Nephron progenitor cell (in vitro differentiated cells): ENCODE results near the gene NOD2.

Experiments
- DNase-seq: peaks from one replicate; pipeline ENCODE4 v3.0.0; 2021
- H3K27ac Mint-ChIP-seq: 2 replicates; pipeline ENCODE4 v1.8.0; 2021; ENCODE audit warnings: mild to moderate bottlenecking, moderate library complexity, mixed read lengths
- H3K27me3 Mint-ChIP-seq: 2 replicates; pipeline ENCODE4 v1.8.0; 2021; ENCODE audit warnings: mild to moderate bottlenecking, low read depth, mixed read lengths; ENCODE audit not compliant: poor library complexity
- H3K36me3 Mint-ChIP-seq: 2 replicates; pipeline ENCODE4 v1.8.0; 2021; ENCODE audit warnings: low read depth, mixed read lengths
- H3K4me1 Mint-ChIP-seq: 2 replicates; pipeline ENCODE4 v1.8.0; 2021; ENCODE audit warnings: mixed read lengths
- H3K4me3 Mint-ChIP-seq: 2 replicates; pipeline ENCODE4 v1.8.0; 2021; ENCODE audit warnings: mild to moderate bottlenecking, moderate library complexity, mixed read lengths
- H3K9me3 Mint-ChIP-seq: 2 replicates; pipeline ENCODE4 v1.8.0; 2021; ENCODE audit warnings: mild to moderate bottlenecking, moderate library complexity, mixed read lengths
- TF ChIP-seq, protein P1 (sequence below): fragments of 200-600 bp; sonication (generic); IDR thresholded peaks from 2 replicates; pipeline ENCODE4 v1.5.0; 2021; ENCODE audit warnings: antibody characterized with exemption

Gene NOD2

DNA sequence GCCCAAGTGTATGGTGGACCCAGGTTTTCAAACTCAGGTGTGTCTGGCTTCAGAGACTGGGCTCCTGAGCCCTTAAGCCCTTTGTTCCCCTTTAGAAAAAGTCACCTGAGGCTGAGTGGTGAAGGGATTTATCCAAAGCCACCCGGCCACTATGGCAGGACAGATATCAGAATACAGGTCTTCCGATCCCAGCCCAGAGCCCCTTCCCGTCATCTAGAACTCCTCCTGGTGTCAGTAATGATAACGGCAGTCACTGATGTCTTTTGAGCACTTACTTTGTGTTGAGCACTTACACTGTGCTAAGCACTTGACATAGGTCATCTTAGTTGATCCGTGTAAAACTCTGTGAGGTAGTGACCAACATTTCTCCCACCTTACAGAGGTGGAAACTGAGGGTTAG, 16.6 kb downstream of the NOD2 start:
- Mint-ChIP-seq H3K27ac (no peak overlapping the region), H3K36me3 (peaks cover 6% of the 10 kb centered on the region), H3K4me3 (no peak overlapping the region), H3K9me3 (peaks cover 10% of the 10 kb centered on the region), H3K27me3 (peaks cover 19% of the 10 kb centered on the region), H3K4me1 (peaks cover 27% of the 10 kb centered on the region)
- no peak for DNase-seq
- TF ChIP-seq, protein P1, sequence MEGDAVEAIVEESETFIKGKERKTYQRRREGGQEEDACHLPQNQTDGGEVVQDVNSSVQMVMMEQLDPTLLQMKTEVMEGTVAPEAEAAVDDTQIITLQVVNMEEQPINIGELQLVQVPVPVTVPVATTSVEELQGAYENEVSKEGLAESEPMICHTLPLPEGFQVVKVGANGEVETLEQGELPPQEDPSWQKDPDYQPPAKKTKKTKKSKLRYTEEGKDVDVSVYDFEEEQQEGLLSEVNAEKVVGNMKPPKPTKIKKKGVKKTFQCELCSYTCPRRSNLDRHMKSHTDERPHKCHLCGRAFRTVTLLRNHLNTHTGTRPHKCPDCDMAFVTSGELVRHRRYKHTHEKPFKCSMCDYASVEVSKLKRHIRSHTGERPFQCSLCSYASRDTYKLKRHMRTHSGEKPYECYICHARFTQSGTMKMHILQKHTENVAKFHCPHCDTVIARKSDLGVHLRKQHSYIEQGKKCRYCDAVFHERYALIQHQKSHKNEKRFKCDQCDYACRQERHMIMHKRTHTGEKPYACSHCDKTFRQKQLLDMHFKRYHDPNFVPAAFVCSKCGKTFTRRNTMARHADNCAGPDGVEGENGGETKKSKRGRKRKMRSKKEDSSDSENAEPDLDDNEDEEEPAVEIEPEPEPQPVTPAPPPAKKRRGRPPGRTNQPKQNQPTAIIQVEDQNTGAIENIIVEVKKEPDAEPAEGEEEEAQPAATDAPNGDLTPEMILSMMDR = no peak

DNA sequence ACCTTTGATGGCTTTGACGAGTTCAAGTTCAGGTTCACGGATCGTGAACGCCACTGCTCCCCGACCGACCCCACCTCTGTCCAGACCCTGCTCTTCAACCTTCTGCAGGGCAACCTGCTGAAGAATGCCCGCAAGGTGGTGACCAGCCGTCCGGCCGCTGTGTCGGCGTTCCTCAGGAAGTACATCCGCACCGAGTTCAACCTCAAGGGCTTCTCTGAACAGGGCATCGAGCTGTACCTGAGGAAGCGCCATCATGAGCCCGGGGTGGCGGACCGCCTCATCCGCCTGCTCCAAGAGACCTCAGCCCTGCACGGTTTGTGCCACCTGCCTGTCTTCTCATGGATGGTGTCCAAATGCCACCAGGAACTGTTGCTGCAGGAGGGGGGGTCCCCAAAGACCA, 17.6 kb downstream of the NOD2 start:
- DNase-seq = no peak
- Mint-ChIP-seq H3K9me3 (no peaks in the 10 kb centered on the region), H3K4me1 (peaks cover 30% of the 10 kb centered on the region), H3K27me3 (peaks cover 12% of the 10 kb centered on the region), H3K4me3 (no peak overlapping the region), H3K27ac (no peak overlapping the region), H3K36me3 (peaks cover 3% of the 10 kb centered on the region)
- TF ChIP-seq, protein P1 = no peak

DNA sequence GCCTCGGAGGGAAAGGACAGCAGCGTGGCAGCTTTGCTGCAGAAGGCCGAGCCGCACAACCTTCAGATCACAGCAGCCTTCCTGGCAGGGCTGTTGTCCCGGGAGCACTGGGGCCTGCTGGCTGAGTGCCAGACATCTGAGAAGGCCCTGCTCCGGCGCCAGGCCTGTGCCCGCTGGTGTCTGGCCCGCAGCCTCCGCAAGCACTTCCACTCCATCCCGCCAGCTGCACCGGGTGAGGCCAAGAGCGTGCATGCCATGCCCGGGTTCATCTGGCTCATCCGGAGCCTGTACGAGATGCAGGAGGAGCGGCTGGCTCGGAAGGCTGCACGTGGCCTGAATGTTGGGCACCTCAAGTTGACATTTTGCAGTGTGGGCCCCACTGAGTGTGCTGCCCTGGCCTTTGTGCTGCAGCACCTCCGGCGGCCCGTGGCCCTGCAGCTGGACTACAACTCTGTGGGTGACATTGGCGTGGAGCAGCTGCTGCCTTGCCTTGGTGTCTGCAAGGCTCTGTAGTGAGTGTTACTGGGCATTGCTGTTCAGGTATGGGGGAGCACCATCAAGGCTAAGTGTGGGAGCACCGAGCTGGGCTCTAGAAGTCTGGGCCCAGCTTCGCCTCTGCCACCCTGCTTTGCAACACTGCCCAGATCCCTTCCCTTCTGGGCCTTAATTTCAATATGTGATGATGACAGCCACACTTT, 18.6 kb downstream of the NOD2 start:
- no peak overlapping the region for H3K27ac Mint-ChIP-seq
- TF ChIP-seq, protein P1 = no peak
- no peaks in the 10 kb centered on the region for H3K36me3 Mint-ChIP-seq
- H3K4me3 Mint-ChIP-seq = no peak overlapping the region
- no peaks in the 10 kb centered on the region for H3K9me3 Mint-ChIP-seq
- no peak for DNase-seq
- peaks cover 9% of the 10 kb centered on the region for H3K27me3 Mint-ChIP-seq
- H3K4me1 Mint-ChIP-seq = peaks cover 39% of the 10 kb centered on the region

DNA sequence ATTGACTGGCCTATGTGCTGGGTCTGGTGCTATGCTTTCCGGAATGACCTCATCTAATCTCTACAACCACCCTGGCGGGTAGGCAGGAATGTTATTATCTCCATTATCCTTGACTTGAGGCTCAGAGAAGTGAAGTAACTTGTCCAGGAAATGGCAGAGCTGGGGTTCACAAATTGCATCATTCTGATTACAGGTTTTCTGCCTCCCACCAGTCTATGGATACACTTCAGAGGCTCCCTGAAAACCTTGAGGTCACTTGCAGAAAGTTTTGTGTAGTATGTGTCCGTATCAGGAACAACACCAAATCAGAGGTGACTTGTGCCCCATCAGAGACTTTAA, 19.1 kb downstream of the NOD2 start:
- H3K36me3 Mint-ChIP-seq = no peaks in the 10 kb centered on the region
- H3K27ac Mint-ChIP-seq = no peak overlapping the region
- peaks cover 45% of the 10 kb centered on the region for H3K4me1 Mint-ChIP-seq
- H3K27me3 Mint-ChIP-seq = peaks cover 7% of the 10 kb centered on the region
- TF ChIP-seq, protein P1 = no peak
- no peak overlapping the region for H3K4me3 Mint-ChIP-seq
- H3K9me3 Mint-ChIP-seq = no peaks in the 10 kb centered on the region
- DNase-seq = no peak

DNA sequence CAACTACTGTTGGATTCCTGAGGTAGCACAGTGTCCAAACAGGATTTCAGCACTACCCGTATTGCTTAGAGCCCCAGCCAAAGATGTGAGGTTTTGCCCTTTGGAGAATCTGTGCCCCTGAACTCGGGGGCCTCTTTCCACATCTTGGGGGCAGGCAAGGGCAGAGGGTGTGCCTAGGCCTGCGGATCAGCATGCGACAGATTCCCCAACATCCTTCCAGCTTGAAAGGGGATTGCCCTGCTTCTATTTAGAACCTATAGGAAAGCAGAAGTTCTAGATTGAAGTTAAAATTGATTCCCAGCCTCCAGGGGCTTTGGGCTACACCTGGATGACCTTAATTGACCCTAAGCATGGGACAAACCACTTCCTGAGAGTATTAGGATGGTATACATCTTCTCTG, 19.6 kb downstream of the NOD2 start:
- TF ChIP-seq, protein P1 = no peak
- Mint-ChIP-seq H3K4me3 (no peak overlapping the region), H3K9me3 (no peaks in the 10 kb centered on the region), H3K36me3 (no peaks in the 10 kb centered on the region), H3K27ac (no peak overlapping the region), H3K4me1 (peaks cover 49% of the 10 kb centered on the region), H3K27me3 (peaks cover 7% of the 10 kb centered on the region)
- no peak for DNase-seq

DNA sequence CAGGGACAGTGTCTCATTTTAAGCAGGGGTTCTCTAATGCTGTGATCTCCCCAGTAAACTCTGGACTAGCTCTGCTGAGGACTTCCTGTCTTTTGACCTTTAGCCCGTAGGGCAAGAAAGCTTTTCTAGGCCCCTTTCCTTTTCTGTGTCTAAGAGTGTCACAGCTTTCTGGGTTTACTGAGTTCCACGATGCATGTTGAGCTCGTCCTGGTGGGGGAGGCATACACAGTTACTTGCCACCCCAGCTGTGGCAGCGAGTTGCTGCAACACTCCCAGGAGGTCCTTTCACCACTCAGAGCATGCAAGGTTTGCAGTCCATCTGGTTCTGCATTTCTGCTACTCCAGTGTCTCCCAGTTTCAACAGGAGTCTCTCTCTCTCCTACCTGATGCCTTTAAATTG, 23.7 kb downstream of the NOD2 start:
- H3K27ac Mint-ChIP-seq = peak overlapping the region; percentile 58
- DNase-seq = no peak
- H3K36me3 Mint-ChIP-seq = no peaks in the 10 kb centered on the region
- H3K4me1 Mint-ChIP-seq = peaks cover 72% of the 10 kb centered on the region
- H3K9me3 Mint-ChIP-seq = no peaks in the 10 kb centered on the region
- peak overlapping the region; percentile 45 for H3K4me3 Mint-ChIP-seq
- peaks cover 10% of the 10 kb centered on the region for H3K27me3 Mint-ChIP-seq
- TF ChIP-seq, protein P1 = no peak
